ENCODE results near the gene TNKS1BP1.

TNKS1BP1 gene

GRCh38 chr11:57330029-57330428 lies 5.3 kb upstream of the TNKS1BP1 start:
- DNase-seq (ENCODE audit: low read depth) = no peak

GRCh38 chr11:57327721-57328120 lies 3.0 kb upstream of the TNKS1BP1 start:
- no peak for DNase-seq (ENCODE audit: low read depth)

GRCh38 chr11:57325735-57326048 lies 940 bp upstream of the TNKS1BP1 start:
- DNase-seq (ENCODE audit: low read depth) = no peak

- no peak for DNase-seq (ENCODE audit: low read depth)
These were observed 432 bp downstream of the TNKS1BP1 start for GRCh38 chr11:57324154-57324885.

- no peak for DNase-seq (ENCODE audit: low read depth)
These were observed 948 bp downstream of the TNKS1BP1 start for GRCh38 chr11:57323855-57324153.

GRCh38 chr11:57323167-57323854 lies 1.4 kb downstream of the TNKS1BP1 start:
- no peak for DNase-seq (ENCODE audit: low read depth)

GRCh38 chr11:57322256-57323166 lies 2.2 kb downstream of the TNKS1BP1 start:
- no peak for DNase-seq (ENCODE audit: low read depth)

- DNase-seq (ENCODE audit: low read depth) = no peak
These were observed 3.1 kb downstream of the TNKS1BP1 start for GRCh38 chr11:57321388-57322255.

- no peak for DNase-seq (ENCODE audit: low read depth)
These were observed 3.9 kb downstream of the TNKS1BP1 start for GRCh38 chr11:57320719-57321387.

- no peak for DNase-seq (ENCODE audit: low read depth)
These were observed 4.6 kb downstream of the TNKS1BP1 start for GRCh38 chr11:57320067-57320718.

GRCh38 chr11:57318178-57318577 lies 6.6 kb downstream of the TNKS1BP1 start:
- DNase-seq (ENCODE audit: low read depth) = no peak

- DNase-seq (ENCODE audit: low read depth) = no peak
These were observed 8.7 kb downstream of the TNKS1BP1 start for GRCh38 chr11:57316017-57316416.

- no peak for DNase-seq (ENCODE audit: low read depth)
These were observed 9.3 kb downstream of the TNKS1BP1 start for GRCh38 chr11:57315491-57315890.

- DNase-seq (ENCODE audit: low read depth) = no peak
These were observed 10.4 kb downstream of the TNKS1BP1 start for GRCh38 chr11:57314221-57314973.

GRCh38 chr11:57313788-57314135 lies 11.0 kb downstream of the TNKS1BP1 start:
- DNase-seq (ENCODE audit: low read depth) = no peak

- DNase-seq (ENCODE audit: low read depth) = no peak
These were observed 11.5 kb downstream of the TNKS1BP1 start for GRCh38 chr11:57313071-57313787.

- no peak for DNase-seq (ENCODE audit: low read depth)
These were observed 12.2 kb downstream of the TNKS1BP1 start for GRCh38 chr11:57312511-57313021.

GRCh38 chr11:57311109-57311936 lies 13.4 kb downstream of the TNKS1BP1 start:
- DNase-seq (ENCODE audit: low read depth) = no peak

Data from stimulated activated CD8-positive, alpha-beta memory T cell treated with anti-CD3 and anti-CD28 coated beads, Interleukin-15, amount 100 ng/mL, for 1 hour (primary cell).